Fibroblast of villous mesenchyme (primary cell): ENCODE measurements around the gene ZDHHC24. TPM values are rescaled to one million over a fixed set of nuclear protein-coding genes. Genes with fewer than 3 reads are reported as not detected.

Source experiments
- DNase-seq: peaks from one replicate; pipeline ENCODE4 v3.0.0-alpha.2; 2010; ENCODE audit warnings: low read depth
- H3K4me3 ChIP-seq: 2 replicates; pipeline ENCODE4 v1.5.1; 2011; ENCODE audit warnings: low read depth, mild to moderate bottlenecking, low read length
- total RNA-seq: library from RNA; depleted of rRNA; stranded (reverse); fragments of >200 nt; gene quantifications from 2 replicates; pipeline ENCODE4 v1.2.3, GENCODE V29; 2012
- TF ChIP-seq, protein P1 (sequence below): IDR thresholded peaks from 2 replicates; pipeline ENCODE4 v1.5.1; 2012; ENCODE audit warnings: low read depth, mild to moderate bottlenecking, low read length; ENCODE audit not compliant: insufficient read depth

Gene ZDHHC24
- total RNA-seq, 1 donor: 9.5 TPM

DNA sequence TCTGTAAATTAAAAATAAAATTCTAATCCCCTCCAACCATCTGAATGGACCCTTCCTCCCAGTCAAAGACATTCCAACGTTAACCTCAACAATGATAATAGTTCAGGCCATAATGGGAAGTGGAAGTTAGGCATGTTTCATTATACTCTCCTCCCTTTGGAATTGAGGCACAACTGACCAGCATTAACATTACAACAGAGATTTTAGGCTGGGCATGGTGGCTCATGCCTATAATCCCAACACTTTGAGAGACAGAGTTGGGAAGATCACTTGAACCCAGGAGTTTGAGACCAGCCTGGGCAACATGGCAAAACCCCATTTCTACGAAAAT is 25.0 kb upstream of the ZDHHC24 start:
- TF ChIP-seq, protein P1, sequence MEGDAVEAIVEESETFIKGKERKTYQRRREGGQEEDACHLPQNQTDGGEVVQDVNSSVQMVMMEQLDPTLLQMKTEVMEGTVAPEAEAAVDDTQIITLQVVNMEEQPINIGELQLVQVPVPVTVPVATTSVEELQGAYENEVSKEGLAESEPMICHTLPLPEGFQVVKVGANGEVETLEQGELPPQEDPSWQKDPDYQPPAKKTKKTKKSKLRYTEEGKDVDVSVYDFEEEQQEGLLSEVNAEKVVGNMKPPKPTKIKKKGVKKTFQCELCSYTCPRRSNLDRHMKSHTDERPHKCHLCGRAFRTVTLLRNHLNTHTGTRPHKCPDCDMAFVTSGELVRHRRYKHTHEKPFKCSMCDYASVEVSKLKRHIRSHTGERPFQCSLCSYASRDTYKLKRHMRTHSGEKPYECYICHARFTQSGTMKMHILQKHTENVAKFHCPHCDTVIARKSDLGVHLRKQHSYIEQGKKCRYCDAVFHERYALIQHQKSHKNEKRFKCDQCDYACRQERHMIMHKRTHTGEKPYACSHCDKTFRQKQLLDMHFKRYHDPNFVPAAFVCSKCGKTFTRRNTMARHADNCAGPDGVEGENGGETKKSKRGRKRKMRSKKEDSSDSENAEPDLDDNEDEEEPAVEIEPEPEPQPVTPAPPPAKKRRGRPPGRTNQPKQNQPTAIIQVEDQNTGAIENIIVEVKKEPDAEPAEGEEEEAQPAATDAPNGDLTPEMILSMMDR: no peak
- DNase-seq: no peak

GRCh38 chr11:66570079-66570849 is 24.4 kb upstream of the ZDHHC24 start:
- TF ChIP-seq, protein P1: no peak
- DNase-seq: no peak
- no peak overlapping the region for H3K4me3 ChIP-seq

More for the DNA sequence above, 25.0 kb upstream of the ZDHHC24 start:
- no peak overlapping the region for H3K4me3 ChIP-seq

- DNase-seq: no peak
- H3K4me3 ChIP-seq: no peak overlapping the region
- TF ChIP-seq, protein P1: no peak
Measured at GRCh38 chr11:66569076-66569475, 23.2 kb upstream of the ZDHHC24 start.

- peak; percentile 74 for DNase-seq
- H3K4me3 ChIP-seq: peak within 1 kb of the TSS; percentile 56
- TF ChIP-seq, protein P1: no peak
Measured at GRCh38 chr11:66568124-66568916, 22.5 kb upstream of the ZDHHC24 start, which contains the start of gene CTSF. TSS of gene CTSF (minus strand) at chr11:66568606. CDS start at chr11:66568486, 120 bp downstream.

DNA sequence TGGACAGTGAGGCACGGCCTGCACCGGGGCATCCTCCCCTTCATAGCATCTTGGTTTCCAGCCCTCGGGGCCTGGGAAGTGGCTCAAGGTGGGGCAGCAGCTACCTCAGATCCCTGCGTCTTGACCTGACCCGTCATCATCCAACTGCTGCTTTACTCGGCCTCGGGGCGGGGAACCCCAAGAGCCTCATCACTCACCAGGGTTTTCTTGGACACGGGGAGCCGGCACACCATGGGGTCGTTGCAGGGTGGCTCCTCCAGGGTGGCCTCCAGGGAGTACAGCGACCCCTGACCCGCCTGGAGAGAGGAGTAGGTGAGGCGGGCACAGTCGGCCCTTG is 21.9 kb upstream of the ZDHHC24 start:
- peak overlapping the region; percentile 56 for H3K4me3 ChIP-seq
- no peak for DNase-seq
- TF ChIP-seq, protein P1: no peak

GRCh38 chr11:66566221-66566620 is 20.4 kb upstream of the ZDHHC24 start:
- DNase-seq: no peak
- H3K4me3 ChIP-seq: no peak overlapping the region
- TF ChIP-seq, protein P1: no peak
